Measurements from ENCODE around the gene MNAT1.

GRCh38 chr14:60800409-60800808 is 65.8 kb downstream of the MNAT1 start:
- TF ChIP-seq CTCF (IDR thresholded peaks at IDR 0.05) (no peak), POLR2AphosphoS5 (IDR thresholded peaks at IDR 0.05) (no peak), POLR2A (IDR thresholded peaks at IDR 0.05) (no peak)
